Neural cell (in vitro differentiated cells): ENCODE measurements around the gene MTARC1. TPM values are rescaled to one million over a fixed set of nuclear protein-coding genes. Genes with fewer than 3 reads are reported as not detected.
A peak's percentile ranks its signal among the peaks of the same experiment; 100 is the strongest.

ENCODE experiments used
- H2AFZ ChIP-seq: fragments of 200-600, 300-800 bp; sonication (generic), shearing (Covaris generic); 2 replicates; pipeline ENCODE4 v1.6.0; 2014; ENCODE audit warnings: low read depth, mild to moderate bottlenecking, antibody characterized with exemption, low read length, moderate library complexity
- H3F3A ChIP-seq: fragments of 200-600 bp; shearing (Covaris generic); 2 replicates; pipeline ENCODE4 v1.6.1; 2016; ENCODE audit warnings: mild to moderate bottlenecking, moderate library complexity, mixed read lengths, antibody characterized with exemption, low read length; ENCODE audit not compliant: insufficient read depth, poor library complexity, severe bottlenecking
- H3K27ac ChIP-seq: fragments of 200-600, 300-800 bp; sonication (generic), shearing (Covaris generic); 2 replicates; pipeline ENCODE4 v1.5.1; 2014; ENCODE audit warnings: mild to moderate bottlenecking, low read length, moderate library complexity
- H3K27me3 ChIP-seq: fragments of 300-800, 200-600 bp; sonication (generic), shearing (Covaris generic); 2 replicates; pipeline ENCODE4 v1.6.0; 2014; ENCODE audit warnings: mild to moderate bottlenecking, low read depth, low read length, moderate library complexity; ENCODE audit not compliant: insufficient read depth
- H3K36me3 ChIP-seq: fragments of 300-800, 200-600 bp; sonication (generic), shearing (Covaris generic); 2 replicates; pipeline ENCODE4 v1.5.1; 2014; ENCODE audit warnings: mild to moderate bottlenecking, antibody characterized with exemption, low read length, moderate library complexity; ENCODE audit not compliant: insufficient read depth
- H3K4me2 ChIP-seq: fragments of 300-800, 200-600 bp; sonication (generic), shearing (Covaris generic); 2 replicates; pipeline ENCODE4 v1.6.0; 2014; ENCODE audit warnings: mild to moderate bottlenecking, low read length
- H3K4me3 ChIP-seq: fragments of 300-800, 200-600 bp; sonication (generic), shearing (Covaris generic); 2 replicates; pipeline ENCODE4 v1.5.1; 2014; ENCODE audit warnings: mild to moderate bottlenecking, low read length, moderate library complexity
- H3K79me2 ChIP-seq: fragments of 200-600 bp; shearing (Covaris generic); replicated peaks from 2 replicates; pipeline ENCODE4 v1.6.0; 2014; ENCODE audit warnings: mild to moderate bottlenecking, low read length, moderate library complexity; ENCODE audit not compliant: insufficient read depth
- H3K9ac ChIP-seq: fragments of 300-800, 200-600 bp; sonication (generic), shearing (Covaris generic); 2 replicates; pipeline ENCODE4 v1.6.1; 2016; ENCODE audit warnings: mild to moderate bottlenecking, low read length, mixed read lengths
- H3K9me2 ChIP-seq: fragments of 200-600 bp; shearing (Covaris generic); 2 replicates; pipeline ENCODE4 v1.6.1; 2016; ENCODE audit warnings: mild to moderate bottlenecking, low read length, mixed read lengths; ENCODE audit not compliant: insufficient read depth
- H3K9me3 ChIP-seq: fragments of 200-600, 300-800 bp; sonication (generic), shearing (Covaris generic); 2 replicates; pipeline ENCODE4 v1.6.1; 2016; ENCODE audit warnings: mild to moderate bottlenecking, mixed run types, low read length, moderate library complexity, mixed read lengths
- H4K20me1 ChIP-seq: fragments of 200-600 bp; shearing (Covaris generic); 2 replicates; pipeline ENCODE4 v1.6.1; 2016; ENCODE audit warnings: mild to moderate bottlenecking, mixed run types; ENCODE audit not compliant: insufficient read depth
- EP300 ChIP-seq: fragments of 450-650 bp; conservative IDR thresholded peaks from 2 replicates; pipeline ENCODE4 v1.6.1; 2014; ENCODE audit warnings: antibody characterized with exemption, mild to moderate bottlenecking, moderate library complexity; ENCODE audit not compliant: poor library complexity, severe bottlenecking
- EZH2 ChIP-seq: fragments of 200-600, 300-800 bp; shearing (Covaris generic), sonication (generic); IDR thresholded peaks from 2 replicates; pipeline ENCODE4 v1.6.1; 2014; ENCODE audit warnings: antibody characterized with exemption, low read length, borderline replicate concordance, mild to moderate bottlenecking; ENCODE audit not compliant: insufficient read depth, poor library complexity, severe bottlenecking
- MXI1 ChIP-seq: fragments of 450-650 bp; conservative IDR thresholded peaks from 2 replicates; pipeline ENCODE4 v1.6.1; 2014; ENCODE audit warnings: antibody characterized with exemption, mild to moderate bottlenecking; ENCODE audit not compliant: poor library complexity, severe bottlenecking
- POLR2AphosphoS5 ChIP-seq: IDR thresholded peaks from 2 replicates; pipeline ENCODE4 v1.6.1; 2012
- RAD21 ChIP-seq: fragments of 450-650 bp; conservative IDR thresholded peaks from 2 replicates; pipeline ENCODE4 v1.6.1; 2014; ENCODE audit warnings: antibody characterized with exemption, mild to moderate bottlenecking, moderate library complexity
- REST ChIP-seq: IDR thresholded peaks from 2 replicates; pipeline ENCODE4 v1.6.1; 2012; ENCODE audit warnings: borderline replicate concordance
- SMC3 ChIP-seq: fragments of 450-650 bp; conservative IDR thresholded peaks from 2 replicates; pipeline ENCODE4 v1.6.1; 2014; ENCODE audit warnings: antibody characterized with exemption, mild to moderate bottlenecking, moderate library complexity; ENCODE audit not compliant: poor library complexity
- TAF1 ChIP-seq: IDR thresholded peaks from 2 replicates; pipeline ENCODE4 v1.6.1; 2012; ENCODE audit warnings: low read depth
- polyA minus RNA-seq: library from RNA; depleted of rRNA, polyadenylated mRNA; stranded (reverse); fragments of >200 nt; gene quantifications from 2 replicates; pipeline ENCODE4 v1.2.3, GENCODE V29; 2014
- polyA plus RNA-seq: library from polyadenylated mRNA; depleted of rRNA; stranded (reverse); fragments of >200 nt; gene quantifications from 2 replicates; pipeline ENCODE4 v1.2.3, GENCODE V29; 2014
- TF ChIP-seq, protein P1 (sequence below): fragments of 450-650 bp; IDR thresholded peaks from 2 replicates; pipeline ENCODE4 v1.5.1; 2014; ENCODE audit warnings: antibody characterized with exemption, mild to moderate bottlenecking, moderate library complexity; ENCODE audit not compliant: poor library complexity, severe bottlenecking

MTARC1 gene
- polyA plus RNA-seq (2.9 and 4.2 TPM in 2 replicates), polyA minus RNA-seq (3.4 and 4.5 TPM in 2 replicates)

- Histone ChIP-seq H3K27ac (no peak within 1 kb of the TSS), H3K9me2 (no peaks in the 10 kb centered on the region), H3K9ac (peak within 1 kb of the TSS; percentile 64)
Observed at GRCh38 chr1:220786337-220787068, at the start of gene MTARC1. Gene MTARC1, plus strand, starts transcription at chr1:220786913. Its CDS starts 32 bp downstream, at chr1:220786945.

GRCh38 chr1:220741349-220741748 lies 45.4 kb upstream of the MTARC1 start:
- H3K27ac ChIP-seq: no peak overlapping the region
- H3F3A ChIP-seq: no peaks in the 10 kb centered on the region
- peaks cover 5% of the 10 kb centered on the region for H3K27me3 ChIP-seq
- no peaks in the 10 kb centered on the region for H3K9me2 ChIP-seq
- H3K4me2 ChIP-seq: no peak overlapping the region
- no peaks in the 10 kb centered on the region for H4K20me1 ChIP-seq
- no peaks in the 10 kb centered on the region for H3K36me3 ChIP-seq
- H3K9me3 ChIP-seq: no peaks in the 10 kb centered on the region
- no peak overlapping the region for H3K4me3 ChIP-seq
- H3K9ac ChIP-seq: no peak overlapping the region
- H3K79me2 ChIP-seq: no peaks in the 10 kb centered on the region
- no peak overlapping the region for H2AFZ ChIP-seq
- TF ChIP-seq RAD21 (no peak), MXI1 (no peak), SMC3 (no peak), EZH2 (no peak), REST (no peak), POLR2AphosphoS5 (no peak), TAF1 (no peak), EP300 (no peak)
- TF ChIP-seq, protein P1, sequence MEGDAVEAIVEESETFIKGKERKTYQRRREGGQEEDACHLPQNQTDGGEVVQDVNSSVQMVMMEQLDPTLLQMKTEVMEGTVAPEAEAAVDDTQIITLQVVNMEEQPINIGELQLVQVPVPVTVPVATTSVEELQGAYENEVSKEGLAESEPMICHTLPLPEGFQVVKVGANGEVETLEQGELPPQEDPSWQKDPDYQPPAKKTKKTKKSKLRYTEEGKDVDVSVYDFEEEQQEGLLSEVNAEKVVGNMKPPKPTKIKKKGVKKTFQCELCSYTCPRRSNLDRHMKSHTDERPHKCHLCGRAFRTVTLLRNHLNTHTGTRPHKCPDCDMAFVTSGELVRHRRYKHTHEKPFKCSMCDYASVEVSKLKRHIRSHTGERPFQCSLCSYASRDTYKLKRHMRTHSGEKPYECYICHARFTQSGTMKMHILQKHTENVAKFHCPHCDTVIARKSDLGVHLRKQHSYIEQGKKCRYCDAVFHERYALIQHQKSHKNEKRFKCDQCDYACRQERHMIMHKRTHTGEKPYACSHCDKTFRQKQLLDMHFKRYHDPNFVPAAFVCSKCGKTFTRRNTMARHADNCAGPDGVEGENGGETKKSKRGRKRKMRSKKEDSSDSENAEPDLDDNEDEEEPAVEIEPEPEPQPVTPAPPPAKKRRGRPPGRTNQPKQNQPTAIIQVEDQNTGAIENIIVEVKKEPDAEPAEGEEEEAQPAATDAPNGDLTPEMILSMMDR: no peak

More at GRCh38 chr1:220786337-220787068, at the start of gene MTARC1:
- H3K36me3 ChIP-seq: no peaks in the 10 kb centered on the region
- TF ChIP-seq EP300 (peak; percentile 23), SMC3 (peak; percentile 41), RAD21 (peak; percentile 23), POLR2AphosphoS5 (peak; percentile 53), EZH2 (no peak), TAF1 (peak; percentile 36), MXI1 (no peak)
- TF ChIP-seq, protein P1: peak; percentile 56
- no peaks in the 10 kb centered on the region for H3F3A ChIP-seq
- peak within 1 kb of the TSS; percentile 70 for H3K4me3 ChIP-seq
- no peaks in the 10 kb centered on the region for H3K79me2 ChIP-seq
- peaks cover 13% of the 10 kb centered on the region for H3K27me3 ChIP-seq
- H3K4me2 ChIP-seq: peak within 1 kb of the TSS; percentile 62
- H2AFZ ChIP-seq: peak within 1 kb of the TSS; percentile 51
- H4K20me1 ChIP-seq: no peaks in the 10 kb centered on the region
- no peaks in the 10 kb centered on the region for H3K9me3 ChIP-seq
